BJ (cell line): Measurements from ENCODE around the gene NRG3. TPM values are rescaled to one million over a fixed set of nuclear protein-coding genes. Genes with fewer than 3 reads are reported as not detected.

Experiments
- CTCF ChIA-PET: fragments of 350-600 bp; formaldehyde crosslinking; extraction: SDS; loops from one replicate; lab custom pipeline; 2021; ENCODE audit warnings: antibody characterized with exemption, inconsistent platforms; lab: Yijun Ruan, JAX
- POLR2A ChIA-PET: fragments of 300-600 bp; sonication (Branson Sonifier 250); formaldehyde crosslinking; extraction: SDS; loops from one replicate; lab custom pipeline; 2021; ENCODE audit warnings: antibody characterized with exemption; lab: Charles Lee
- DNase-seq: peaks from one replicate; pipeline ENCODE4 v3.0.0-alpha.2; 2011; ENCODE audit warnings: low read depth
- H3K27me3 ChIP-seq: 2 replicates; pipeline ENCODE4 v1.6.0; 2011; ENCODE audit warnings: low read length; ENCODE audit not compliant: control insufficient read depth, insufficient read depth
- H3K36me3 ChIP-seq: 2 replicates; pipeline ENCODE4 v1.5.1; 2011; ENCODE audit warnings: low read length; ENCODE audit not compliant: control insufficient read depth, insufficient read depth
- H3K4me3 ChIP-seq: 2 replicates; pipeline ENCODE4 v1.5.1; 2011; ENCODE audit warnings: low read depth, mild to moderate bottlenecking, control low read depth, low read length
- CTCF ChIP-seq: IDR thresholded peaks from 2 replicates; pipeline ENCODE4 v1.5.1; 2011; ENCODE audit warnings: low read depth, mild to moderate bottlenecking, control low read depth, inconsistent platforms, low read length, moderate library complexity; ENCODE audit not compliant: insufficient read depth
- polyA plus RNA-seq: library from polyadenylated mRNA; depleted of rRNA; stranded (reverse); fragments of >200 nt; gene quantifications from 2 replicates; pipeline ENCODE4 v1.2.3, GENCODE V29; 2011

NRG3 gene
- polyA plus RNA-seq, 1 experiment, result not detected

GRCh38 chr10:82552267-82552666, 677.3 kb downstream of the NRG3 start:
- CTCF ChIA-PET, result no interaction called here
- Histone ChIP-seq H3K36me3 (no peaks in the 10 kb centered on the region), H3K4me3 (no peak overlapping the region), H3K27me3 (no peaks in the 10 kb centered on the region)
- TF ChIP-seq CTCF, result no peak
- DNase-seq, result no peak
- POLR2A ChIA-PET, result no interaction called here

DNA sequence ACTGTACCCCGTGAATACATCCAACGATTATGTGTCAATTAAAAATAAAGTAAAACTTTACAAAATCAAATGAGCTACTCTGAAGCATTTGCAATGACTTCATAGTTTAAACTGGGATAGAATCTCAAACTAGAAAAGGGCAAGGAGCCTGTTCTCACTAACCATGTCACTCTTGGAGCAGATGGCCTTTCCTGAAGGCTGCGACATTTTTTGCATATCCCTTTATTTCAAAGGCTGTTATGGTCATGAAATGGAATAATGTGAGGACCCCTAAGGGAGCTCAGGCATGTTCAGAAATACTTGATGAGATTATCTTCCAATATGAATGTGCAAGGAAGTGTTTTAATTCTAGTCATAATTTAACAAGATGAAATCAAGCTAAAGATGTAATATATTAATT, 679.4 kb downstream of the NRG3 start:
- CTCF ChIA-PET, result no interaction called here
- POLR2A ChIA-PET, result no interaction called here
- no peak overlapping the region for H3K4me3 ChIP-seq

DNA sequence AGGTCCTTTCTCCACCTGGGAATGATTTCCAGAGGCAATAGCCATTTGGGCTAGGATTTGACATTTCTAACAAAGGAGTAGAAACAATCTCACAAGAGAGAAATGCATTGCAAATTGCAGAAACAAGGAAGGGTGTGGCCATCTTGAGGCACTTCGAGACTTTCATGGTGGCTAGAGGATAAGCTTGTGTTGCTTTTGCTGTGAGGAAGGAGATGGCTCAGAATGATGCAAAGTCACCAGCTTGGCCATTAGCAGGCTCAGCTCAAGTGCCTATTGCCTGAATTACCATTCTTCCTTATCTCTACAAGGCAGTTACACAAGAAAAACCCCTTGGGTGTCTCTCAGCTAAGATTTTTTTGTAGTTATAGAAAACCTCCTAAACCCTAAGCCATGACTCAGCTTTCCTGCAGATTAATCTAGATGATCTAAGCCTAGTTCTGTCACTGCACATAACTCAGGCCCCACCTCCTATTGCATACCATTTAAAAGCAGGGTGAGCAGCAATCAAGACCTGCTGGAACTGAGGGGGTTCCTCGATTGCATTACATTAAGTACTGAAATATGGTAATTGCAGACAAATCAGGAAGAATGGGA, 683.1 kb downstream of the NRG3 start:
- DNase-seq, result no peak
- H3K27me3 ChIP-seq, result no peaks in the 10 kb centered on the region
- CTCF ChIA-PET, result no interaction called here
- no peak for TF ChIP-seq CTCF
- no peaks in the 10 kb centered on the region for H3K36me3 ChIP-seq
- H3K4me3 ChIP-seq, result no peak overlapping the region
- POLR2A ChIA-PET, result no interaction called here

More for the DNA sequence above, 679.4 kb downstream of the NRG3 start:
- Histone ChIP-seq H3K36me3 (no peaks in the 10 kb centered on the region), H3K27me3 (no peaks in the 10 kb centered on the region)
- no peak for TF ChIP-seq CTCF
- no peak for DNase-seq

- H3K27me3 ChIP-seq, result no peaks in the 10 kb centered on the region
- ChIA-PET POLR2A (no interaction called here), CTCF (no interaction called here)
- TF ChIP-seq CTCF, result no peak
- no peak for DNase-seq
- H3K4me3 ChIP-seq, result no peak overlapping the region
- H3K36me3 ChIP-seq, result no peaks in the 10 kb centered on the region
Observed at GRCh38 chr10:82564353-82565196, 689.6 kb downstream of the NRG3 start.

DNA sequence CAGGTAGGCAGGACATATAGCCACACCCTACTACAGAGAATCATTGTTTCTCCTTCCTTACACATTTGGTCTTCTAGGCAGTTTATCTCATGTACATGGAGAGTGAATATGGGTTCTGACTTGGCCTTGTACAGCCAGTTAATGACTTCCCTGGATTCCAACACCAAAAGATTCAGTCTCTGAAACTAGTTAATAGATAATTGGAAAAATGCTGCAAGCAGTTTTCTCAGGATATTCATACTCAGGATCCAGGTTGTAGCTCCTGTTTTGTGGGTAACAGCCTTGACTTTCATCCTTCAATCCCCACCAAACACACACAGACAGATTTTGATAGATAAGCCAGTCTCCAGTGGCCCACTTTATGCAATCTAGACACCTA, 690.2 kb downstream of the NRG3 start:
- no peak for TF ChIP-seq CTCF
- H3K4me3 ChIP-seq, result no peak overlapping the region
- DNase-seq, result no peak
- CTCF ChIA-PET, result no interaction called here
- POLR2A ChIA-PET, result no interaction called here
- H3K36me3 ChIP-seq, result no peaks in the 10 kb centered on the region
- no peaks in the 10 kb centered on the region for H3K27me3 ChIP-seq
